ENCODE measurements around the gene ASB15. TPM values are rescaled to one million over a fixed set of nuclear protein-coding genes. Genes with fewer than 3 reads are reported as not detected.

The ASB15 gene
- total and polyA plus RNA-seq, 5 donors, result 15.6 to 56.7 (median 25.2) TPM

DNA sequence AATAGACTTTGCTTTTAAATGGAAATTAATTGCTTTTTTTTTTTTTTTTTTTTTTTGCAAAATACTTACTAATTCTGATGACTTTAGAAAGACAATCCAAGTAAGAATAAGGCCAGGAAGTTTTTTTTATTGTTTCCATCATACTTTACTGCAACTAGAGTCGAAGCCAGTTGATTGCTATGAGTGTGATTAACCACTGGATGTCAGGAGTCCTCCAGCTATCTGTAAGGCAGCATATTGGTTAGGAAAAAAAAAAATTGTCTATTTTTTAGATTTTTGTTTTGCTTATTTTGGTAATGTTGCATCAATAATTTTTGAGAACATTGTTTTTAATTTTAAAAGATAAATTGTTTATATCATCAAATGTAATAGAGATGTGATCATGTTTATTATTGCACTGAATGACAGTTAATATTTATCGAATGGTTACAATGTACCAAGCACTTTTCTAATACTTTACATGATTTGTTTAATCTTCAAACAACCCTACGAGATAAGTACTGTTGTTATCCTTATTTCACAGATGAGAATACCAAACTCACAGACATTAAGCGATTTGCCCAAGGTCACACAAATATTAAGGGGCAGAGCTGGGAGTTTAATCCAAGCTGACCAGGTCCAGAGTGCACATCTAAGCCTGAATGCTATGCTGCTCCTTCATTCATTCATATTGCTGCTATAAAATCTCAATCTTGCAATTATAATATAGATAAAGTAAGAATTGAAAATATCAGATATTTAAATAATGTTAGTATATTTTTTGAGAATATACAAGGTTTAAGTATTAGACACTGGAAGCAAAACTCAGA lies 34.1 kb downstream of the ASB15 start:
- intact Hi-C loops (cut with DNase I), result loop anchor here in 2 of 4 donors (10.0 kb wide), 1 partner anchor 49 kb away; no protein-coding TSS in a partner anchor

GRCh38 chr7:123637203-123637602 lies 35.6 kb downstream of the ASB15 start:
- H3K27ac ChIP-seq (ENCODE audit: low read length), result peak overlapping the region; percentile 45
- DNase-seq, result no peak
- WGBS, result 53% methylated on average over 3 of the region's 3 CpGs
- peaks cover 3% of the 10 kb centered on the region for H3K4me1 ChIP-seq (ENCODE audit: control insufficient read depth, insufficient read depth, low read length)
- no peaks in the 10 kb centered on the region for H3K27me3 ChIP-seq (ENCODE audit: control insufficient read depth, insufficient read depth)
- intact Hi-C loops (cut with DNase I), result loop anchor here in 2 of 4 donors (10.0 kb wide), 1 partner anchor 48 kb away; no protein-coding TSS in a partner anchor
- no peak overlapping the region for H3K4me3 ChIP-seq (ENCODE audit: low read length)
- H3K9me3 ChIP-seq (ENCODE audit: control insufficient read depth, low read length), result no peaks in the 10 kb centered on the region
- ATAC-seq, result no peak

More for the DNA sequence above, 34.1 kb downstream of the ASB15 start:
- Histone ChIP-seq H3K27me3 (ENCODE audit: control insufficient read depth, insufficient read depth) (no peaks in the 10 kb centered on the region), H3K4me1 (ENCODE audit: control insufficient read depth, insufficient read depth, low read length) (peaks cover 3% of the 10 kb centered on the region), H3K9me3 (ENCODE audit: control insufficient read depth, low read length) (no peaks in the 10 kb centered on the region), H3K4me3 (ENCODE audit: low read length) (no peak overlapping the region), H3K27ac (ENCODE audit: low read length) (no peak overlapping the region)
- ATAC-seq (peak; percentile 46 to 70), DNase-seq (no peak)
- WGBS, result 44% methylated on average over 4 of the region's 4 CpGs

- Histone ChIP-seq H3K9me3 (ENCODE audit: control insufficient read depth, low read length) (no peaks in the 10 kb centered on the region), H3K4me3 (ENCODE audit: low read length) (no peak overlapping the region), H3K27ac (ENCODE audit: low read length) (no peak overlapping the region), H3K27me3 (ENCODE audit: control insufficient read depth, insufficient read depth) (no peaks in the 10 kb centered on the region), H3K4me1 (ENCODE audit: control insufficient read depth, insufficient read depth, low read length) (peaks cover 2% of the 10 kb centered on the region)
- ATAC-seq, result no peak
- 77% methylated on average over 2 of the region's 2 CpGs for WGBS
- no peak for DNase-seq
- intact Hi-C loops (cut with DNase I), result loop anchor here in 2 of 4 donors (10.0 kb wide), 1 partner anchor 47 kb away; no protein-coding TSS in a partner anchor
Measured at GRCh38 chr7:123637878-123638277, 36.3 kb downstream of the ASB15 start.

- H3K4me1 ChIP-seq (ENCODE audit: control insufficient read depth, insufficient read depth, low read length), result peaks cover 4% of the 10 kb centered on the region
Measured at GRCh38 chr7:123639631-123640030, 38.0 kb downstream of the ASB15 start.

DNA sequence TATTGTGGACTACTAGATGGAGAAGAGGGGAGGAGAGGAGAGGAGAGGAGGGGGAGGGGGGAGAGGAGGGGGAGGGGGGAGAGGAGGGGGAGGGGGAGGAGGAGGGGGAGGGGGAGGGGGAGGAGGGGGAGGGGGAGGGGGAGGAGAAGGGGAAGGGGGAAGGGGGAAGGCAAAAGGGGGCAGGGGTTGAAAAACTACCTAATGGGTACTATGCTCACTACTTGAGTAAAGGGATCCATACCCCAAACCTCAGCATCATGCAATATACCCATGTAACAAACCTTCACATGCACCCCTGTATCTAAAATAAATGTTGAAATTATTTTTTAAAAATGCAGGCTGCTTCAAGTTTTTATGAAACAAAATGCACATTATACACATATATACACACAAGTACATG lies 39.0 kb downstream of the ASB15 start:
- H3K4me3 ChIP-seq (ENCODE audit: low read length), result no peak overlapping the region
- no peak overlapping the region for H3K27ac ChIP-seq (ENCODE audit: low read length)
- H3K9me3 ChIP-seq (ENCODE audit: control insufficient read depth, low read length), result no peaks in the 10 kb centered on the region
- peaks cover 4% of the 10 kb centered on the region for H3K4me1 ChIP-seq (ENCODE audit: control insufficient read depth, insufficient read depth, low read length)
- intact Hi-C loops (cut with DNase I), result no loop called here
- no peak for DNase-seq
- no peaks in the 10 kb centered on the region for H3K27me3 ChIP-seq (ENCODE audit: control insufficient read depth, insufficient read depth)
- ATAC-seq, result no peak

More at GRCh38 chr7:123639631-123640030, 38.0 kb downstream of the ASB15 start:
- Histone ChIP-seq H3K27ac (ENCODE audit: low read length) (no peak overlapping the region), H3K27me3 (ENCODE audit: control insufficient read depth, insufficient read depth) (no peaks in the 10 kb centered on the region), H3K9me3 (ENCODE audit: control insufficient read depth, low read length) (no peaks in the 10 kb centered on the region), H3K4me3 (ENCODE audit: low read length) (no peak overlapping the region)
- intact Hi-C loops (cut with DNase I), result loop anchor here in 2 of 4 donors (10.0 kb wide), 1 partner anchor 45 kb away; no protein-coding TSS in a partner anchor
- no peak for ATAC-seq
- DNase-seq, result no peak
- 73% methylated on average over 2 of the region's 2 CpGs for WGBS

DNA sequence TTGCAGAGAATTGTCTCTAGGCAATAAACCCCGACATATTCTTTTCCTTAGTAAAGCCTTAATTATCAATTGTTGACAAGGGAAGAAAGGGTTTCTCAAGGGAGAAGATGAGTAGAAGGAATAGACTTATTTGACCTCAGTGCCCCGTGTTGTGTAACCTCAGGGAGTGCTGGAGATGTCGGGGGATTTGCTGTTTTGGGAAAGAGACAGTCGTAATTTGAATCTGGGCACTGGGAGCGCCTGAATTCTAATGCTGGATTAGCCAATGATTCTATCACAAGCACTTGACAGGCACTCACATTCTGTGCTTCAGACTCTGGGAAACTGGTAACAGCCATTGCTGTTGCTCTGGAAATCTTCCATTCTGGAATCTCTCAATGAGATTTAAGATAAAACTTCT lies 40.3 kb downstream of the ASB15 start:
- H3K4me1 ChIP-seq (ENCODE audit: control insufficient read depth, insufficient read depth, low read length), result peaks cover 4% of the 10 kb centered on the region
- 63% methylated on average over 5 of the region's 5 CpGs for WGBS
- ATAC-seq, result no peak

GRCh38 chr7:123643495-123644441 lies 42.1 kb downstream of the ASB15 start:
- Histone ChIP-seq H3K27me3 (ENCODE audit: control insufficient read depth, insufficient read depth) (no peaks in the 10 kb centered on the region), H3K27ac (ENCODE audit: low read length) (peak overlapping the region; percentile 99), H3K4me1 (ENCODE audit: control insufficient read depth, insufficient read depth, low read length) (peaks cover 4% of the 10 kb centered on the region), H3K4me3 (ENCODE audit: low read length) (peak overlapping the region; percentile 27), H3K9me3 (ENCODE audit: control insufficient read depth, low read length) (no peaks in the 10 kb centered on the region)
- 25% methylated on average over 6 of the region's 6 CpGs for WGBS
- intact Hi-C loops (cut with DNase I), result no loop called here
- DNase-seq, result no peak
- ATAC-seq, result peak; percentile 74 to 76

More for the DNA sequence above, 40.3 kb downstream of the ASB15 start:
- no peaks in the 10 kb centered on the region for H3K27me3 ChIP-seq (ENCODE audit: control insufficient read depth, insufficient read depth)
- no peak overlapping the region for H3K4me3 ChIP-seq (ENCODE audit: low read length)
- intact Hi-C loops (cut with DNase I), result no loop called here
- no peak for DNase-seq
- no peaks in the 10 kb centered on the region for H3K9me3 ChIP-seq (ENCODE audit: control insufficient read depth, low read length)
- H3K27ac ChIP-seq (ENCODE audit: low read length), result peak overlapping the region; percentile 58

DNA sequence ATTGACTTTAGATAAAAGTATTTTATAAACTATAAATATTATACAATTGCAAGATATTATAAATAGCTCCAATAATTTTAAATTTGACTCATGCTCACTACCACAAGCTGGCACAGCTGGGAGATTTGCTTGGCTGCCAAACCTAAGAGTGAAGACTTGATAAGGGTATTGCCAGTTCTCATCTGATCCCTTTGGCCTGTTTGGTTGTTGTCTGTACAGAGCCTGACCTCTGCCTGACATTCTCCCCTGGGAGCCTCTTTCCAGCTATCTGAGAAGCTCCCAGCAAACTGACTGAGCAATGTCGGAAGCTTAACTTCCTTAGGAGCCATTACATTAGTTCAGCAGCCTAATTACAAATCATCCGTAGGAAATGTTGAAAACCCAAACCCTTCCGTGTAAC lies 43.9 kb downstream of the ASB15 start:
- Histone ChIP-seq H3K27ac (ENCODE audit: low read length) (peak overlapping the region; percentile 48), H3K9me3 (ENCODE audit: control insufficient read depth, low read length) (no peaks in the 10 kb centered on the region), H3K27me3 (ENCODE audit: control insufficient read depth, insufficient read depth) (no peaks in the 10 kb centered on the region), H3K4me1 (ENCODE audit: control insufficient read depth, insufficient read depth, low read length) (peaks cover 4% of the 10 kb centered on the region), H3K4me3 (ENCODE audit: low read length) (no peak overlapping the region)
- peak; percentile 55 to 71 (median 67) for DNase-seq
- peak; percentile 90 to 92 for ATAC-seq
- intact Hi-C loops (cut with DNase I), result no loop called here
- 14% methylated on average over 3 of the region's 3 CpGs for WGBS

DNA sequence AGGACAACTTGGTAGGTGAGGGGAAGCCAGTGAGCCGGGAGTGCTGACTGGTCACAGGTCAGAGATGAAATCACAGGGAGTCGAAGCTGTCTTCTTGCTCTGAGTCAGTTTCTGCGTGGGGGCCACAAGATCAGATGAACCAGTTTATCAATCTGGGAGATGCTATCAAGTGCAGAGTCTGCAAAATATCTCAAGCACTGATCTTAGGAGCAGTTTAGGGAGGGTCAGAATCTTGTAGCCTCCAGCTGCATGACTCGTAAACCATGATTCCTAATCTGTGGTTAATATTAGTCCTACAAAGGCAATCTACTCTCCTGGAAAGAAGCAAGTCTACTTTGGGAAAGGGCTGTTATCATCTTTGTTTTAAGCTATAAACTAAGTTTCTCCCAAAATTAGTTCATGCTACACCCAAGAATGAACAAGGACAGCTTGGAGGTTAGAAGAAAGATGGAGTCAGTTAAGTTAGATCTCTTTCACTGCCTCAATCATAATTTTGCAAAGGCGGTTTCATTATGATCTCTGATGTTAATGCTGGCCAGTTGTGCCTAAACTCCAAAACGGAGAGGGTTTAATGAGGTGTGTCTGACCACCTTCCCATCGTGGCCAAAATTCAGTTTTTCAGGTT lies 45.6 kb downstream of the ASB15 start:
- no peak overlapping the region for H3K4me3 ChIP-seq (ENCODE audit: low read length)
- no peaks in the 10 kb centered on the region for H3K9me3 ChIP-seq (ENCODE audit: control insufficient read depth, low read length)
- ATAC-seq (no peak), DNase-seq (no peak)
- H3K4me1 ChIP-seq (ENCODE audit: control insufficient read depth, insufficient read depth, low read length), result peaks cover 4% of the 10 kb centered on the region
- intact Hi-C loops (cut with DNase I), result no loop called here
- peak overlapping the region; percentile 50 for H3K27ac ChIP-seq (ENCODE audit: low read length)
- H3K27me3 ChIP-seq (ENCODE audit: control insufficient read depth, insufficient read depth), result no peaks in the 10 kb centered on the region
- WGBS, result 80% methylated on average over 7 of the region's 7 CpGs

DNA sequence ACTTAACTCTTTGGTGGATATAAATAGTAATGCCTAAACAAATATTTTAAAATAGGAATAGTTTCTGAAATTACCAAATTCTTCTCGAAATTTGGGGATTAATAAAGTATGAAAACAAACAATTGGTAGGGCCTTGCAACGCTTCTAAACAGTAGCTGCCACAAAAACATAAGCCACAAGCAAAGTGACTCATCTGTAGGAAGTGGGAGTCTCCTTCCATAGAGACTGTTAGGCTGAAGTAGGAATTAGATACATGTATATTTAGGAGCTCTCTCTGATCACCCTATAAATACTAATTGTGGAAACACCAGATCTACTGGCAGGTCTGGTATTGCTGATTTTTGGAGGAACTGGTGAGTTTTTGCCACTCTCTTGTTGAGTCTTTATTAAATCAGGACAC lies 48.3 kb downstream of the ASB15 start:
- no peak for ATAC-seq
- WGBS, result 66% methylated on average over 2 of the region's 2 CpGs
- Histone ChIP-seq H3K27ac (ENCODE audit: low read length) (no peak overlapping the region), H3K9me3 (ENCODE audit: control insufficient read depth, low read length) (no peaks in the 10 kb centered on the region), H3K4me1 (ENCODE audit: control insufficient read depth, insufficient read depth, low read length) (peaks cover 2% of the 10 kb centered on the region), H3K27me3 (ENCODE audit: control insufficient read depth, insufficient read depth) (no peaks in the 10 kb centered on the region), H3K4me3 (ENCODE audit: low read length) (no peak overlapping the region)
- intact Hi-C loops (cut with DNase I), result no loop called here
- DNase-seq, result no peak
